Kidney (tissue), 14 donors: Measurements from ENCODE around the gene PRKAR1B. TPM values are rescaled to one million over a fixed set of nuclear protein-coding genes. Genes with fewer than 3 reads are reported as not detected.
A peak's percentile ranks its signal among the peaks of the same experiment; 100 is the strongest.

Source experiments
- DNase-seq, 5 donors: peaks; one replicate each; pipeline ENCODE4 v3.0.0-alpha.2; 2013 to 2020
- FAIRE-seq: peaks from 2 replicates; lab custom pipeline; 2012; peaks lifted over from hg19 to GRCh38; lab: Jason Lieb, UNC
- H3K27ac ChIP-seq, 2 donors: one replicate each; pipeline ENCODE4 v1.7.0; 2013; ENCODE audit warnings: low read depth in 2 of 2, low read length in 2 of 2, inconsistent platforms in 1 of 2
- H3K27me3 ChIP-seq: one replicate; pipeline ENCODE4 v1.7.1; 2013; ENCODE audit warnings: low read length, inconsistent platforms; ENCODE audit not compliant: control insufficient read depth, insufficient read depth
- H3K36me3 ChIP-seq, 3 donors: one replicate each; pipeline versions ENCODE4 v1.7.0 to v1.7.1; 2013; ENCODE audit warnings: low read length in 3 of 3, control low read depth in 1 of 3, inconsistent platforms in 1 of 3; ENCODE audit not compliant: insufficient read depth in 3 of 3, control insufficient read depth in 2 of 3
- H3K4me1 ChIP-seq, 3 donors: one replicate each; pipeline versions ENCODE4 v1.7.0 to v1.7.1; 2013; ENCODE audit warnings: low read length in 3 of 3, inconsistent platforms in 1 of 3, low read depth in 1 of 3; ENCODE audit not compliant: control insufficient read depth in 2 of 3, insufficient read depth in 2 of 3
- H3K4me3 ChIP-seq, 3 donors: one replicate each; pipeline versions ENCODE4 v1.7.0 to v1.8.1; 2013; ENCODE audit warnings: low read length in 3 of 3, control low read depth in 1 of 3, inconsistent platforms in 1 of 3
- H3K9ac ChIP-seq, 3 donors: one replicate each; pipeline versions ENCODE4 v1.7.0 to v1.7.1; 2013; ENCODE audit warnings: low read length in 3 of 3, control low read depth in 1 of 3, inconsistent platforms in 1 of 3
- H3K9me3 ChIP-seq, 3 donors: one replicate each; pipeline versions ENCODE4 v1.7.0 to v1.7.1; 2013; ENCODE audit warnings: low read length in 3 of 3, control low read depth in 1 of 3, inconsistent platforms in 1 of 3; ENCODE audit not compliant: control insufficient read depth in 2 of 3, insufficient read depth in 1 of 3
- intact Hi-C: fragments of 100-400 bp; cut with DNase I; formaldehyde crosslinking; loops from one replicate; pipeline ENCODE4 v1.11.1; 2022
- polyA plus RNA-seq: library from polyadenylated mRNA; stranded (reverse); fragments of 350-450 nt; fragmentation: Illumina TruSeq; extraction: RNeasy Lipid Tissue Mini Kit (QIAGEN cat#74804); gene quantifications from one replicate; pipeline ENCODE4 v1.2.3, GENCODE V29; 2014; ENCODE audit warnings: low read depth, low replicate concordance; ENCODE audit not compliant: insufficient read depth
- total RNA-seq: library from RNA; stranded (reverse); fragmentation: NEBNext Ultra II Directional; extraction: Animal tissue kit (Norgen Biotek cat#: 25700); gene quantifications from one replicate; pipeline ENCODE4 v1.2.1, GENCODE V29; 2021
- TF ChIP-seq, protein P1 (sequence below): IDR thresholded peaks from 3 replicates; pipeline ENCODE4 v1.5.1; 2012; ENCODE audit warnings: mild to moderate bottlenecking, moderate library complexity, borderline replicate concordance; ENCODE audit not compliant: insufficient read depth; ENCODE audit errors: extremely low read depth
- donor health status: control.
- donor health status: control.
- donor health status: control.
- donor health status: control.
- donor health status: control.
- donor health status: DM: yes; HTN: yes; CAD: no.
- donor health status: Normal renal cell carcinoma (clear cell type).

PRKAR1B gene
- total and polyA plus RNA-seq, 2 donors from 2014 or later = 15.9 to 21.4 TPM

DNA sequence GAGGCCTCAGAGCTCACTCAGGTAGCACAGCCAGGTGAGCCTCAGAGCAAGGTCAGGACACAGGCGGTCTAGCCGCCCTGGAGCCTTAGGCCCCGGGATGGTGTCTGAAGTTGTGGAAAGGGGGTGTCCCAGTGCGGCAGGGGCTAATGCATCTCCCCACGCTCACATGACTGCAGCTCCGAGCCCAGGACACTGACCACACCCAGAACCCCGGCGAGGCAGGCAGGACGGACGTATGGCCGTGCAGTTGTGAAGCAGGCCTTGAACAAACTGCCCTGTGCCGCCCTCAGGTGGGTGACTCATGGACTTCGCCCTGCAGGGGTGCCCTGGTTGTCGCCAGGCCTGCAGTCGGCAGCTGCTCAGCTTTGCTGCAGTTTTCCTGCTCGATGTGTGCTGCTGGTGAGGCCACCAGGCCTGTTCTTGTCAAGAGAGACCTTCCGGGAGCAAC lies 5.0 kb upstream of the PRKAR1B start:
- DNase-seq (peak in 4 of 5 donors; percentile 29 to 57 (median 54)), FAIRE-seq (no peak)
- no peak overlapping the region for H3K4me3 ChIP-seq
- H3K9me3 ChIP-seq = peaks cover 0 to 12% (median 8%) of the 10 kb centered on the region in 3 donors
- H3K36me3 ChIP-seq = peaks cover 10 to 21% (median 14%) of the 10 kb centered on the region in 3 donors
- H3K9ac ChIP-seq = peak overlapping the region in 1 of 3 donors; percentile 22
- TF ChIP-seq, protein P1, sequence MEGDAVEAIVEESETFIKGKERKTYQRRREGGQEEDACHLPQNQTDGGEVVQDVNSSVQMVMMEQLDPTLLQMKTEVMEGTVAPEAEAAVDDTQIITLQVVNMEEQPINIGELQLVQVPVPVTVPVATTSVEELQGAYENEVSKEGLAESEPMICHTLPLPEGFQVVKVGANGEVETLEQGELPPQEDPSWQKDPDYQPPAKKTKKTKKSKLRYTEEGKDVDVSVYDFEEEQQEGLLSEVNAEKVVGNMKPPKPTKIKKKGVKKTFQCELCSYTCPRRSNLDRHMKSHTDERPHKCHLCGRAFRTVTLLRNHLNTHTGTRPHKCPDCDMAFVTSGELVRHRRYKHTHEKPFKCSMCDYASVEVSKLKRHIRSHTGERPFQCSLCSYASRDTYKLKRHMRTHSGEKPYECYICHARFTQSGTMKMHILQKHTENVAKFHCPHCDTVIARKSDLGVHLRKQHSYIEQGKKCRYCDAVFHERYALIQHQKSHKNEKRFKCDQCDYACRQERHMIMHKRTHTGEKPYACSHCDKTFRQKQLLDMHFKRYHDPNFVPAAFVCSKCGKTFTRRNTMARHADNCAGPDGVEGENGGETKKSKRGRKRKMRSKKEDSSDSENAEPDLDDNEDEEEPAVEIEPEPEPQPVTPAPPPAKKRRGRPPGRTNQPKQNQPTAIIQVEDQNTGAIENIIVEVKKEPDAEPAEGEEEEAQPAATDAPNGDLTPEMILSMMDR = peak; percentile 20
- H3K27ac ChIP-seq = peak overlapping the region; percentile 1 to 36
- no peaks in the 10 kb centered on the region for H3K27me3 ChIP-seq
- intact Hi-C loops = no loop called here
- H3K4me1 ChIP-seq = peaks cover 0 to 12% (median 9%) of the 10 kb centered on the region in 3 donors

DNA sequence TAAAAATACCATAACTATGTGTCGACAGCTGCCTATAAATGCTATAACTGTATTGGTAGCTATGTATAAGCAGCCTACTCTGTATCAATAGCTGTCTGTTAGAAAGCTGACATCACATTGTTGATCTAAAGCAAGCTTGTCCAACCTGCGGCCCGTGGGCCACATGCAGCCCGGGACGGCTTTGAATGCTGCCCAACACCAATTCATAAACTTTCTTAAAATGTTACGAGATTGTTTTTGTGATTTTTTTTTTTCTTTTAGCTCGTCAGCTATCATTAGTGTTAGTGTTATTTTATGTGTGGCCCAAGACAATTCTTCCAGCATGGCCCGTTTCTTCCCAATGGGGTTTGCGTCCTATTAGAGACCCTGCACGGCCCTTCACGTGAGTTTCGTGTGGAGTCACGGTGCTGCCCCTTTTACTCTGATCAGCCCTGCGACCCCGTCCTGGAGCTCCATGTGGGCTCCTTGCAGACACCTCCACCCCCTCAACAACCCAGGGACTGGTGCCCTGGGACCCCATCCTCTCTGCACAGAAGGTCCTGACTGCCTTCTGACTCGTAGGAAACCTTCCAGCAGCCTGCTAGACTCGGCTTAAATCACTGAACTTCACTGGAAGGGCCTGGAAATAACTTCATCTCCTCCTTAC lies 4.5 kb upstream of the PRKAR1B start:
- peaks cover 10 to 21% (median 14%) of the 10 kb centered on the region in 3 donors for H3K36me3 ChIP-seq
- H3K4me3 ChIP-seq = no peak overlapping the region
- peaks cover 0 to 12% (median 9%) of the 10 kb centered on the region in 3 donors for H3K4me1 ChIP-seq
- no peak for FAIRE-seq
- TF ChIP-seq, protein P1 = no peak
- peak in 1 of 5 donors; percentile 52 for DNase-seq
- H3K27ac ChIP-seq = peak overlapping the region in 1 of 2 donors; percentile 36
- H3K9ac ChIP-seq = no peak overlapping the region
- H3K27me3 ChIP-seq = no peaks in the 10 kb centered on the region
- H3K9me3 ChIP-seq = peaks cover 0 to 12% (median 8%) of the 10 kb centered on the region in 3 donors
- intact Hi-C loops = no loop called here

DNA sequence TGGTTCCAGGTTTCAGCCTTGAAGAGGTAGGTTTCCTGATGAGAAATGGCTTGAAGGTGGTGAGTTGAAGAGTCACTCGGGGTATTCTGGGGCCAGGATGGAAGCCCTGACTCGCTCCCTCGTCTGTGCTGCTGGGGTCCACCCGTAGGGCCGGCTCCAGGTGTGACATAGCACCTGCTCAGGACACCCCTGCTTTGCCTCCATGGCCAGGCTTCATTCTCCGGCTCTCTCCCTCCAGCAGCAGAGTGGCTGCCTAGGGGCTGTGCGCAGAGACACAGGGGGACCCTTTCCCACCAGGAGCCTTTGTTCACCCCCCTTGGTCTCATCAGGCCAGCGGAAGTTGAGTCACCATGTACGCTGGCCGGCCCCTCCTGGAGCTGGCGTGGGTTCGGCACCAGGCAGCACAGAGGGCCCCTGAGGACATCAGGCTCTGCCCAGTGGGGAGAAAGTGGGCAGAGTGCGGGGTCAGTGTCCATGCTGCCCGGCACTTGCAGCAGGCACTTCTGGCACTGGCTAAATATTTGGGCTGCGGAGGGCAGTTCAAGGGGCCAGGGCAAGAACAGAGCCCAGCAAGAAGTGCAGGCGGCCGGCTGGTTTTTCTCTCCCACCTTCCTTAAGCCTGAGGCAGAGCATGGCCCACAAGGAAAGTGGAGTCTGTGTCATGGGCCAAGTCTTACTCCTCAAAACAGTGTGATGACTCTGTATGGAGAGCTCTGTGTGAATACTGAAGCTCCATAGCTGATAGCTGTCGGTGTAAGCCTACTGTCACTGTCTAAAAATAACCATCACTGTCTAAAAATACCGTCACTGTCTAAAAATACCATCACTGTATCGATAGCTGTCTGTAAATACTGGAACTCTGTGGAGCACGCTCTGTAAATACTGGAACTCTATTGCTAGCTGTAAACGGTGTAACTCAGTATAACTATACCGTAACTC lies 3.7 kb upstream of the PRKAR1B start:
- no peaks in the 10 kb centered on the region for H3K27me3 ChIP-seq
- TF ChIP-seq, protein P1 = no peak
- FAIRE-seq (no peak), DNase-seq (peak in 1 of 5 donors; percentile 24)
- no peak overlapping the region for H3K27ac ChIP-seq
- H3K9ac ChIP-seq = no peak overlapping the region
- H3K9me3 ChIP-seq = peaks cover 0 to 12% (median 8%) of the 10 kb centered on the region in 3 donors
- no peak overlapping the region for H3K4me3 ChIP-seq
- peaks cover 0 to 17% (median 12%) of the 10 kb centered on the region in 3 donors for H3K4me1 ChIP-seq
- intact Hi-C loops = no loop called here
- peaks cover 10 to 21% (median 14%) of the 10 kb centered on the region in 3 donors for H3K36me3 ChIP-seq
